H1 (cell line): ENCODE measurements around the gene SNX19. TPM values are rescaled to one million over a fixed set of nuclear protein-coding genes. Genes with fewer than 3 reads are reported as not detected.

Source experiments
- CTCF ChIA-PET: fragments of 300-600 bp; sonication (Branson Sonifier 250); formaldehyde crosslinking; loops from one replicate; lab custom pipeline; 2021; ENCODE audit not compliant: partially characterized antibody; lab: Charles Lee
- POLR2A ChIA-PET: fragments of 300-600 bp; sonication (Branson Sonifier 250); formaldehyde crosslinking; loops from one replicate; lab custom pipeline; 2021; ENCODE audit warnings: inconsistent platforms; ENCODE audit not compliant: partially characterized antibody; lab: Charles Lee
- DNase-seq, 2 experiments: peaks; one replicate each; pipeline versions ENCODE4 v3.0.0 to v3.0.0-alpha.2; 2010 to 2022; ENCODE audit warnings: low spot score in 2 of 2, low read depth in 1 of 2, mixed read lengths in 1 of 2
- FAIRE-seq: peaks from 2 replicates; lab custom pipeline; 2011; peaks lifted over from hg19 to GRCh38; lab: Jason Lieb, UNC
- H2AFZ ChIP-seq: 2 replicates; pipeline ENCODE4 v1.8.1; 2012; ENCODE audit warnings: low read length, inconsistent platforms
- H2AK5ac ChIP-seq: 2 replicates; pipeline ENCODE4 v1.6.1; 2013; ENCODE audit warnings: low read depth, low read length
- H2BK120ac ChIP-seq: replicated peaks from 2 replicates; pipeline ENCODE3; 2013; ENCODE audit warnings: low read depth, low read length, inconsistent platforms
- H2BK12ac ChIP-seq: 2 replicates; pipeline ENCODE4 v1.6.1; 2013; ENCODE audit warnings: low read depth, low read length
- H2BK15ac ChIP-seq: 2 replicates; pipeline ENCODE4 v1.6.1; 2013; ENCODE audit warnings: low read length
- H2BK20ac ChIP-seq: 2 replicates; pipeline ENCODE4 v1.6.1; 2013; ENCODE audit warnings: low read length
- H2BK5ac ChIP-seq: 2 replicates; pipeline ENCODE4 v1.6.1; 2013; ENCODE audit warnings: low read depth, low read length
- H3K14ac ChIP-seq: 2 replicates; pipeline ENCODE4 v1.6.1; 2013; ENCODE audit warnings: inconsistent platforms; ENCODE audit not compliant: insufficient read length
- H3K18ac ChIP-seq: 2 replicates; pipeline ENCODE4 v1.6.1; 2013; ENCODE audit warnings: low read length; ENCODE audit errors: extremely low read depth
- H3K23ac ChIP-seq: 2 replicates; pipeline ENCODE4 v1.6.1; 2013; ENCODE audit warnings: inconsistent platforms; ENCODE audit not compliant: insufficient read length
- H3K23me2 ChIP-seq: 2 replicates; pipeline ENCODE4 v1.6.1; 2013; ENCODE audit warnings: low read depth, low read length
- H3K27ac ChIP-seq: 2 replicates; pipeline ENCODE4 v1.6.1; 2011; ENCODE audit warnings: low read depth, low read length, inconsistent platforms
- H3K27me3 ChIP-seq, 4 experiments: replicated peaks in 1 of 4; 1 replicate in 1 of 4; 2 replicates in 3 of 4; pipeline versions ENCODE4 v1.6.1 to v1.8.1; 2011 to 2013; ENCODE audit warnings: low read length in 3 of 4, mild to moderate bottlenecking in 3 of 4, inconsistent platforms in 2 of 4, mixed read lengths in 2 of 4, moderate library complexity in 1 of 4; ENCODE audit not compliant: control insufficient read depth in 3 of 4, insufficient read depth in 3 of 4; ENCODE audit errors: extremely low read depth in 1 of 4
- H3K36me3 ChIP-seq, 4 experiments: 2 replicates each; pipeline versions ENCODE4 v1.6.1 to v1.8.1; 2011 to 2013; ENCODE audit warnings: mild to moderate bottlenecking in 4 of 4, low read length in 3 of 4, moderate library complexity in 2 of 4, control low read depth in 1 of 4, inconsistent platforms in 1 of 4; ENCODE audit not compliant: insufficient read depth in 4 of 4, control insufficient read depth in 2 of 4
- H3K4ac ChIP-seq: replicated peaks from 2 replicates; pipeline ENCODE3; 2013; ENCODE audit warnings: low read length, low read depth, mixed read lengths, inconsistent platforms; ENCODE audit not compliant: insufficient read length
- H3K4me1 ChIP-seq, 4 experiments: replicated peaks in 1 of 4; 1 replicate in 1 of 4; 2 replicates in 3 of 4; pipeline versions ENCODE4 v1.6.1 to v1.8.1; 2011 to 2013; ENCODE audit warnings: low read length in 3 of 4, inconsistent platforms in 2 of 4, mixed read lengths in 1 of 4; ENCODE audit not compliant: insufficient read depth in 4 of 4, control insufficient read depth in 3 of 4
- H3K4me2 ChIP-seq, 2 experiments: 2 replicates each; pipeline versions ENCODE4 v1.6.1 to v1.8.1; 2011 to 2013; ENCODE audit warnings: low read depth in 2 of 2, low read length in 2 of 2, control low read depth in 1 of 2, inconsistent platforms in 1 of 2, mild to moderate bottlenecking in 1 of 2; ENCODE audit not compliant: insufficient read depth in 1 of 2
- H3K4me3 ChIP-seq, 4 experiments: fragments of 200-600, 300-600 bp in 1 of 4; sonication (generic), shearing (Covaris generic), sonication (Bioruptor Twin) in 1 of 4; 2 replicates each; pipeline versions ENCODE4 v1.5.1 to v1.8.1; 2011 to 2016; ENCODE audit warnings: low read length in 4 of 4, low read depth in 3 of 4, control low read depth in 2 of 4, inconsistent platforms in 2 of 4, mild to moderate bottlenecking in 2 of 4, mixed read lengths in 1 of 4, moderate library complexity in 1 of 4; ENCODE audit not compliant: insufficient read depth in 2 of 4; ENCODE audit errors: extremely low read depth in 1 of 4
- H3K56ac ChIP-seq: replicated peaks from 2 replicates; pipeline ENCODE3; 2013; ENCODE audit warnings: low read depth, mild to moderate bottlenecking, mixed read lengths, low read length, inconsistent platforms; ENCODE audit not compliant: insufficient read length
- H3K79me1 ChIP-seq: 2 replicates; pipeline ENCODE4 v1.6.1; 2013; ENCODE audit warnings: low read depth, low read length, control low read depth
- H3K79me2 ChIP-seq, 2 experiments: 2 replicates each; pipeline versions ENCODE4 v1.6.1 to v1.8.1; 2012 to 2013; ENCODE audit warnings: low read length in 2 of 2, mild to moderate bottlenecking in 2 of 2, inconsistent platforms in 1 of 2; ENCODE audit not compliant: insufficient read depth in 2 of 2, control insufficient read depth in 1 of 2
- H3K9ac ChIP-seq, 4 experiments: replicated peaks in 1 of 4; 1 replicate in 1 of 4; 2 replicates in 3 of 4; pipeline versions ENCODE4 v1.6.1 to v1.8.1; 2011 to 2013; ENCODE audit warnings: low read depth in 3 of 4, low read length in 3 of 4, control low read depth in 2 of 4, mild to moderate bottlenecking in 2 of 4, moderate library complexity in 2 of 4, inconsistent platforms in 1 of 4; ENCODE audit errors: extremely low read depth in 1 of 4
- H3K9me3 ChIP-seq, 2 experiments: 2 replicates each; pipeline versions ENCODE4 v1.6.1 to v1.8.1; 2012 to 2013; ENCODE audit warnings: mild to moderate bottlenecking in 2 of 2, moderate library complexity in 2 of 2, control low read depth in 1 of 2, inconsistent platforms in 1 of 2, low read depth in 1 of 2, low read length in 1 of 2, mixed read lengths in 1 of 2; ENCODE audit not compliant: insufficient read depth in 2 of 2
- H4K20me1 ChIP-seq, 2 experiments: replicated peaks in 1 of 2; 2 replicates each; pipeline versions ENCODE3 to v1.8.1; 2011 to 2013; ENCODE audit warnings: inconsistent platforms in 2 of 2, low read length in 2 of 2, mild to moderate bottlenecking in 1 of 2; ENCODE audit not compliant: insufficient read depth in 2 of 2, control insufficient read depth in 1 of 2
- H4K5ac ChIP-seq: 2 replicates; pipeline ENCODE4 v1.6.1; 2013; ENCODE audit warnings: low read length, low read depth, mixed read lengths, inconsistent platforms; ENCODE audit not compliant: insufficient read length
- H4K8ac ChIP-seq: 2 replicates; pipeline ENCODE4 v1.8.0; 2013; ENCODE audit warnings: mild to moderate bottlenecking, moderate library complexity, low read length, inconsistent platforms; ENCODE audit not compliant: insufficient read depth; ENCODE audit errors: extremely low read depth
- H4K91ac ChIP-seq: replicated peaks from 2 replicates; pipeline ENCODE3; 2013; ENCODE audit warnings: low read length, mixed read lengths, inconsistent platforms; ENCODE audit not compliant: insufficient read length
- ATF3 ChIP-seq: IDR thresholded peaks from 2 replicates; pipeline ENCODE4 v1.6.1; 2011; ENCODE audit warnings: low read depth, mild to moderate bottlenecking, low read length; ENCODE audit not compliant: insufficient read depth
- BRCA1 ChIP-seq: IDR thresholded peaks from 2 replicates; pipeline ENCODE4 v1.6.1; 2012; ENCODE audit warnings: low read depth, low read length, improper control_type of control experiment
- EP300 ChIP-seq, 2 experiments: IDR thresholded peaks; 1 replicate in 1 of 2; 2 replicates in 1 of 2; pipeline ENCODE4 v1.6.1; 2011 to 2012; ENCODE audit warnings: low read depth in 2 of 2, low read length in 2 of 2, mild to moderate bottlenecking in 2 of 2, borderline replicate concordance in 1 of 2, inconsistent platforms in 1 of 2, moderate library complexity in 1 of 2
- FOSL1 ChIP-seq: IDR thresholded peaks from 2 replicates; pipeline ENCODE4 v1.6.1; 2011; ENCODE audit warnings: mild to moderate bottlenecking, low read depth, low read length, moderate library complexity; ENCODE audit not compliant: insufficient read depth
- GTF2F1 ChIP-seq: IDR thresholded peaks from 2 replicates; pipeline ENCODE4 v1.6.1; 2012; ENCODE audit warnings: low read depth, low read length, improper control_type of control experiment, borderline replicate concordance
- KDM5A ChIP-seq: fragments of 200-600 bp; IDR thresholded peaks from 2 replicates; pipeline ENCODE4 v1.7.1; 2012; ENCODE audit warnings: mild to moderate bottlenecking, low read length, inconsistent platforms, mixed read lengths
- MAFK ChIP-seq: IDR thresholded peaks from 2 replicates; pipeline ENCODE4 v1.6.1; 2012; ENCODE audit warnings: low read depth, mild to moderate bottlenecking, improper control_type of control experiment, low read length
- RXRA ChIP-seq: IDR thresholded peaks from 2 replicates; pipeline ENCODE4 v1.6.1; 2011; ENCODE audit warnings: low read depth, mild to moderate bottlenecking, low read length, moderate library complexity; ENCODE audit not compliant: insufficient read depth
- SAP30 ChIP-seq: fragments of 300-600 bp; sonication (generic); IDR thresholded peaks from 2 replicates; pipeline ENCODE4 v1.7.1; 2012; ENCODE audit warnings: low read length, moderate library complexity, mild to moderate bottlenecking, inconsistent platforms; ENCODE audit not compliant: insufficient read depth, insufficient replicate concordance
- SRF ChIP-seq: IDR thresholded peaks from 2 replicates; pipeline ENCODE4 v1.6.1; 2011; ENCODE audit warnings: mild to moderate bottlenecking, low read depth, low read length, moderate library complexity
- TAF1 ChIP-seq: IDR thresholded peaks from 2 replicates; pipeline ENCODE4 v1.6.1; 2011; ENCODE audit warnings: mild to moderate bottlenecking, low read depth, low read length
- ZNF274 ChIP-seq: IDR thresholded peaks from 2 replicates; pipeline ENCODE4 v1.7.0; 2012; ENCODE audit warnings: low read length, borderline replicate concordance; ENCODE audit errors: extremely low read depth
- WGBS, 2 experiments: shearing (Covaris generic) in 1 of 2; methylation state at CpG; one replicate each; pipeline versions ENCODE4 v1.1.6 to v1.1.7; 2013 to 2015; ENCODE audit warnings: low lambda C conversion rate in 2 of 2, mixed read lengths in 2 of 2, inconsistent platforms in 1 of 2, low coverage in 1 of 2, missing lambda C conversion rate in 1 of 2; ENCODE audit not compliant: insufficient replicate concordance in 2 of 2, insufficient coverage in 1 of 2, insufficient read length in 1 of 2; ENCODE audit errors: extremely low coverage in 1 of 2, missing lambda C conversion rate in 1 of 2; 5-methylcytosine and 5-hydroxymethylcytosine counted together
- polyA plus RNA-seq, 7 experiments: library from polyadenylated mRNA; depleted of rRNA in 3 of 7; stranded (reverse) in 5 of 7; unstranded in 2 of 7; fragments of >200 nt in 5 of 7; fragments of 200-250 nt in 2 of 7; gene quantifications; 1 replicate in 5 of 7; 2 replicates in 1 of 7; 4 replicates in 1 of 7; pipeline versions ENCODE4 v1.2.1 to v1.2.3, GENCODE V29; 2011 to 2013; ENCODE audit warnings: missing spikeins in 2 of 7, mixed read lengths in 2 of 7
- total RNA-seq: library from RNA; stranded (reverse); fragmentation: NEBNext Ultra II Directional; extraction: Animal tissue kit (Norgen Biotek cat#: 25700); gene quantifications from 2 replicates; pipeline ENCODE4 v1.2.1, GENCODE V29; 2021

The SNX19 gene
- total and polyA plus RNA-seq, 2 of the 8 experiments (the other 6 are each of a cell fraction or from before 2014, with no cell fraction given) = 15.0 to 25.2 TPM

- no peak overlapping the region for H3K4me2 ChIP-seq
- H4K91ac ChIP-seq = no peak overlapping the region
- DNase-seq (no peak), FAIRE-seq (no peak)
- POLR2A ChIA-PET = no interaction called here
- H2AFZ ChIP-seq = no peak overlapping the region
- H3K4me3 ChIP-seq = no peak overlapping the region
- no peaks in the 10 kb centered on the region for H3K9me3 ChIP-seq
- no peak overlapping the region for H3K14ac ChIP-seq
- H3K79me1 ChIP-seq = no peaks in the 10 kb centered on the region
- H4K5ac ChIP-seq = no peak overlapping the region
- no peak overlapping the region for H3K27ac ChIP-seq
- H2BK120ac ChIP-seq = no peak overlapping the region
- CTCF ChIA-PET = interaction anchor here (0.5 to 6.7 kb wide), 8 partner anchors 12 to 407 kb away, joined by 3 to 50 read pairs (median 4); no protein-coding TSS in a partner anchor
- no peak overlapping the region for H3K4ac ChIP-seq
- no peak overlapping the region for H2BK20ac ChIP-seq
- 72% methylated on average over 3 of the region's 3 CpGs; no CpG with 5 or more reads in 1 of the 2 experiments for WGBS, 2 experiments
- H2BK12ac ChIP-seq = no peak overlapping the region
- no peaks in the 10 kb centered on the region for H3K23me2 ChIP-seq
- no peak overlapping the region for H3K23ac ChIP-seq
- no peaks in the 10 kb centered on the region for H3K79me2 ChIP-seq
- H3K36me3 ChIP-seq = no peaks in the 10 kb centered on the region
- H3K27me3 ChIP-seq = no peaks in the 10 kb centered on the region; a peak in 1 of 7 replicates
- H2BK5ac ChIP-seq = no peak overlapping the region
- H3K4me1 ChIP-seq = peaks cover 0 to 3% (median 0%) of the 10 kb centered on the region in 4 experiments; a peak in 2 of 7 replicates
- no peak overlapping the region for H4K8ac ChIP-seq
- H2AK5ac ChIP-seq = no peak overlapping the region
- H3K9ac ChIP-seq = no peak overlapping the region
- H4K20me1 ChIP-seq = no peaks in the 10 kb centered on the region
- H2BK15ac ChIP-seq = no peak overlapping the region
- no peak overlapping the region for H3K18ac ChIP-seq
- H3K56ac ChIP-seq = no peak overlapping the region
- TF ChIP-seq TAF1 = no peak
- TF ChIP-seq GTF2F1 = no peak
- TF ChIP-seq MAFK = no peak
- TF ChIP-seq ZNF274 = no peak
- no peak for TF ChIP-seq FOSL1
- TF ChIP-seq SRF = no peak
- no peak for TF ChIP-seq RXRA
- TF ChIP-seq BRCA1 = no peak
- no peak for TF ChIP-seq ATF3
- TF ChIP-seq SAP30 = no peak
- no peak for TF ChIP-seq KDM5A
- no peak for TF ChIP-seq EP300 (IDR thresholded peaks at IDR 0.05; ENCODE audit: borderline replicate concordance in 1 of 2, low read depth in 2 of 2, low read length in 2 of 2)
Measured at GRCh38 chr11:130839981-130840666, 76.2 kb downstream of the SNX19 start.
